GM19324 (cell line): ENCODE measurements around the gene FLNC.

Experiments used
- ATAC-seq: cut with Tn5 transposase; IDR thresholded peaks from one replicate; pipeline ENCODE4 v1.9.1; 2021; ENCODE audit warnings: mild to moderate bottlenecking, moderate library complexity; ENCODE audit not compliant: unreplicated experiment, low FRiP score

FLNC gene

GRCh38 chr7:128829391-128830166 lies 627 bp upstream of the FLNC start:
- ATAC-seq, result no peak

- no peak for ATAC-seq
These were observed 1.2 kb downstream of the FLNC start for GRCh38 chr7:128831178-128831993.

DNA sequence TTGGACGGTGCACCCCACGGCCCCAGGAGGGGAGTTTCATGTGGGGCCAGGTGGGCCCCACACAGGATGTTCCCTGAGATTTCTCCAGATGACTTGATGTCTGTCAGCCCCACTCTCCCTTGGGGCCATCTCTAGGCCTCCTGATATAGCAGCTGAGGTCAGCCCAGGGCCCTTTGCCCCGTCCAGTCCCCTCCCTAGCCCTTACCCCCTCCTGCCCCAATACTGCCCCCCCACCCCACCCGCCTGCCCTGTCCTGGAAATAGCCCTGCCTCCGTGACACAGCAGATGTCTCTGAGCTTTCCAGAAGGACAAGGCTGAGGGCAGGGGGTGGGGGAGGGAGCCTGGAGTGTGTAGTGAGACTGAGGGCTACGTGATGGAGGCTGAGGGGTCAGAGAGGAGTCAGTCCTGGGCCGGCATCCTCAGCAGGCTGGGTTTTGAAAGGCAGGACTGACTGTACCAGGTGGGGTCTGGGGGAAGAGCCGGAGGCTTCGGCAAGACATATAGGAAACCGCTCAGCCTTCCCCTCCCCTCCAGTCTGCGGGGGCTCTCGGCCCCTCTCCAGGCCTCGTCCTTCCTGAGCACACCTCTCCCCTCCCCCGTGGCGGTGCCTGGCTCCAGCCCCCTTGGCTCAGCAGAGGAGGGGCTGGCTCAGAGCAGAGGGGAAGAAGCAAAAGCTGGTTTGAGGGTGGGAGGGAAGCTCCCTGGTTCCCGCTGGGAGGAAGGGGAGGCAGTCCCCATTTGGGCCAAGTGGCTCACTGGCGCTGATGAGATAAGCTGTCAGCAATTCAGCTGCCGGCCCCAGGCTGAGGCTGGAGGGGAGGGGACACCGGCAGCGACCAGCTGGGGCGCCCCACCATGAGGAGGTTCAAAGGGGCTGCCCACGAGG lies 2.0 kb downstream of the FLNC start:
- ATAC-seq, result no peak

DNA sequence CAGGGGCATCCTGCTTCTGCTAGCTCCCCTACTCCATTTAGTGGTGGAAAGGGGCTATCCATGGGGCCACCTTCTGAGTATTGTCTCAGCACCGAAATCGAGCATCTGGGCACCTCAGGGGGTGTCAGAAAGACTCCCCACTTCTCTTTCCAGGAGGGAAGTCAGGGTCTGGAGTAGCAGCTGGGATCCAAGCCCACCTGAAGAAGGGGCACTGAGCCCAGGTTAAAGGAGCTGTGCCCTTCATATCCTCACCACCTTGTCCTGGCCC lies 2.6 kb downstream of the FLNC start:
- no peak for ATAC-seq

GRCh38 chr7:128833148-128833945 lies 3.1 kb downstream of the FLNC start:
- no peak for ATAC-seq

DNA sequence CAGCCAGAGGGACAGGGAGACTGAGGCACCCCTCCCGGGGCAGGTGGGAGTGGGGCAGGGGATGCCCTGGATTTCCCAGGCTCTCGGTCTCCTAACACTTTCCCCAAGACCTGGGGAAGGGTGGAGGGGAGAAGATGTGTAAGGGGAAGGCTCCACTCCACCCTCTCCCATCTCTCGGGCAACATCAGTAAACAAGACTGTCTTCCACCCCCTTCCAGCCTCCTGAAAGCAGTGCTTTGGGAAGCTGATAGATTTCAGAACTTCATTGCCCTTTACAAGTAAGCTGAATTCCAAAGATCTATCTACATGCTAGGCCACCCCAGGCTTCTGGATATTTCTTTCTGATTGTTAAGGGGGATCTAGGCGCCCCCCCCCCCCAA lies 3.7 kb downstream of the FLNC start:
- no peak for ATAC-seq

- ATAC-seq, result no peak
These were observed 5.1 kb downstream of the FLNC start for GRCh38 chr7:128835231-128835751.

DNA sequence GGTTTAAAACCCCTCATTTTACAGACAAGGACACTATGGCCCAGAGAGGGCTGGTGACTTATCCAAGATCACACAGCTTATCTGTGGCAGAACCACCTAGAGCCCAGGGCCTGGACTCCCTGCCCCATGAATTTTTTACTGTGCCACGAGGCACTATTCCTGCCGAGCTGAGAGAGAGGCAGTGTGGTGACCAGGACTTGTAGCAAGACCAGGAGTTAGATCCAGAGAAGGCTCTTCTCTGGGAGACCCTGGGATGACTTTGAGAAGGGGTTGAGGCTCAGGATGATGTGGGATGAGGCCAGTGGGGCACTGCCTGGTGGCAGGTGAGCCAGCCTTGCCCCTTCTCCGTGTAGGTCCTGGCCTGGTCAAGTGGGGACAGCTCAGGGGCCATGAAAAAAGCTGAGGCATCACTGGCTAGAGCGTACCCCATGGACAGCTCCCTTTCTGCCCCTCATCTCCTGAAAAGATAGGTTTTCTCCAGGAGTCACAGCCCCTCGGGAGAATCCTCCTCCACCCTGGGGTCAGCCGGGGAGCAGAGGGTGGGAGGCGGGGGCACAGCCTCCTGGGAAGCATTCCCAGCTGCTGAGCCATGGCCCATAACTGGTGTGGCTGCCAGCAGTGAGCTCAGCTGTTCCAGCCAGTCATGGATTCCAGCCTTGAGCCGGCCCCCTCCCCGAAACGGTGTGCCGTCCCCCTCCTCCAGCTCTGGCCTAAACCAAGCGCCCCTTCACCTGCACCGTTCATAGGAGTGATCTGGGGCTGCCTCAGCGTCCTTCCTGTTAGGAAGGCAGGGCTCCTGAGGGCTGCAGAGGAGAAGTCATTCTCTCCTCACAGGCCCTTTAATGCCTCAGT lies 5.8 kb downstream of the FLNC start:
- ATAC-seq, result no peak

DNA sequence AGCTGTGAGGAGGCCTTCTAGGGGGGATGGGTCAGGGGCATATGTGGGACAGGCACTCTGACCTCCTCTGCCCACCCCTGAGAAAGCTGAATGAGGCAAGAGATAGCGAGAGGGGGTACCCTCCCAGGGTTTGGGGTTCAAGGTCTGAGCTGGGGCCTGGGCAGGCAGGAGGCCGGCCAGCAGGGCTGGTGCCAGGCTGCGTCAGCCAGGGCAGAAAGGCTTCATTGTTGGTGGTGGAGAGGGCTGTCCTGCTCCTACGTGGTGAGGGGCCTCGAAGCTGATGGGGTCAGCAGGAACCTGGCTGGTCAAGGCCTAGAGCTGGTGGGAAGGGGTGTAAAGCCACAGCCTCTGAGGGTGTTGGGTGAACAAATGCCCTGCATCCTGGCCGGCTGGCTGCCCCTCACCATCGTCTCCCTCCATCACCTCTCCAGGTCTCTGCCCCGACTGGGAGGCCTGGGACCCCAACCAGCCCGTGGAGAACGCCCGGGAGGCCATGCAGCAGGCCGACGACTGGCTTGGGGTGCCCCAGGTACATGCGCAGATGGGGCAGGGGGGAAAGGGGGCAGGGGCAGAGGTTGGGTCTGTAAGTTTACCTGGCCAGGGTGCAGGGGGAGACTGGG lies 6.6 kb downstream of the FLNC start:
- ATAC-seq, result no peak

- no peak for ATAC-seq
These were observed 7.3 kb downstream of the FLNC start for GRCh38 chr7:128837521-128837921.

DNA sequence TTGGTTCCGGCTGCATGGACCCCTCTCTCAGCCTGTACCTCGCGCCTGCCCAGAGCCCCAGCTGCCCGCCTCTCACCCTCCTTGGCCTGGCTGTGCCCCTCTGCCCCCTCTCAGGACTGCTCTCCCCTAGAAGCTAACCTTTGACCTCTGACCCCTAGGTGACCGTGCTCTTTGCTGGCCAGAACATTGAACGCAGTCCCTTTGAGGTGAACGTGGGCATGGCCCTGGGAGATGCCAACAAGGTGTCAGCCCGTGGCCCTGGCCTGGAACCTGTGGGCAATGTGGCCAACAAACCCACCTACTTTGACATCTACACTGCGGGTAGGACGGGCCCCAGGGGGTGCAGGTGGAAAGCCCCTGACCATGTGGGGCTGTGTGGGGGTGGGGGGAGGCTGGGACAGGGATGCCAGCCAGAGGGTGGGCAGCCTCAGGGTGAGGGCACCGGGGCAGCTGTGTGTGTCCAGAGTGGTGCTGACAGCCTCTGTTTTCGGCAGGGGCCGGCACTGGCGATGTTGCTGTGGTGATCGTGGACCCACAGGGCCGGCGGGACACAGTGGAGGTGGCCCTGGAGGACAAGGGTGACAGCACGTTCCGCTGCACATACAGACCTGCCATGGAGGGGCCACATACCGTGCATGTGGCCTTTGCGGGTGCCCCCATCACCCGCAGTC lies 8.0 kb downstream of the FLNC start:
- ATAC-seq, result no peak

DNA sequence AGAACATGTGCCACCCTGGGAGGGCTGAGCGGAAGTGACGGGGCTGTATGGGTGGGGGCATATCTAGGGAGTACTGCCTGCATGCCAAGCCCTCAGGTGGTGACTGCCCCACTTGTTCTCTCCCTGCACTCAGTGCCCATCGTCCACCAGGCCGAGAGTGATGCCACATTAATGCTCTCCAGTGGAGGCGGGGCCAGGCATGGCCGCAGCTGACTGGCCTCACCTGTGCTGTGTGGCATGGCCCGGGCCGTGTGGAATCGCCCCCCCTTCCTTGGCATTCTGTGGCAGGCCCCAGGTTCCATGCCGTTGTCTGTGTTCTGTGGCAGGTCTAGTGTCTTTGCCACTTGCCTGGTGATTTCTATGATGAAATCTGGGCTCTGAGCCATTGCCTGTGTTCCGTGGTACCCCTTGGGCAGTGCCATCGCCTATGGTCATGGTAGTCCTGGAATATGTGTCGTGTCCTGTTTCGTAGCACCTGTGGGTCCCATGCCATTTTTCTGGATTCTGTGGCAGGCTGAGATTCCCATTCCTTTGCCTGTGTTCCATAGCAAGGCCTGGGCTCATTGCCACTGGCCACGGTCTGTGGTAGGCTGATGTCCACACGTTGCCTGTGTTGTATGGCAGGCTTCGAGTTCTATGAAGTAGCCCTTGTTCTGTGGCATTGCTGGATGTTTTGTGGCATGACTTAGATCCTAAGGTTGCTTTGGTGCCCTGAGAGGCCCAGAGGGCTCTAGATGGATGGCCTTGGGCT lies 8.9 kb downstream of the FLNC start:
- no peak for ATAC-seq

DNA sequence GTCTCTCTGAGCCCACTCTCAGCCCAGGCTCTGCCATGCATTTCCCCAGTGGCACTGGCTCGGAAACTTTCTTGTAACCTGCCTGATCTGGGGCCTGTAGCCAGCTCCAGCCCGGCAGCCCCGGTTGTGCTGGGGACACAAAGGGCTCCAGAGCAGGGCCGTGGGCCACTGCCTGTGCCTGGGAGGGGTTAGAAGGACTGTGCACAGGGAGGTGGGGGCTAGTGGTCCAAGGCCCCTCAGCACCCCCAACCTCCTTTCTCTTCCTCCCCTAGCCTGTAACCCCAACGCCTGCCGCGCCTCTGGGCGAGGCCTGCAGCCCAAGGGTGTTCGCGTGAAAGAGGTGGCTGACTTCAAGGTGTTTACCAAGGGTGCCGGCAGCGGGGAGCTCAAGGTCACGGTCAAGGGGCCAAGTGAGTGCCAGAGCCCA lies 9.6 kb downstream of the FLNC start:
- ATAC-seq, result no peak

- no peak for ATAC-seq
These were observed 10.3 kb downstream of the FLNC start for GRCh38 chr7:128840326-128841170.

DNA sequence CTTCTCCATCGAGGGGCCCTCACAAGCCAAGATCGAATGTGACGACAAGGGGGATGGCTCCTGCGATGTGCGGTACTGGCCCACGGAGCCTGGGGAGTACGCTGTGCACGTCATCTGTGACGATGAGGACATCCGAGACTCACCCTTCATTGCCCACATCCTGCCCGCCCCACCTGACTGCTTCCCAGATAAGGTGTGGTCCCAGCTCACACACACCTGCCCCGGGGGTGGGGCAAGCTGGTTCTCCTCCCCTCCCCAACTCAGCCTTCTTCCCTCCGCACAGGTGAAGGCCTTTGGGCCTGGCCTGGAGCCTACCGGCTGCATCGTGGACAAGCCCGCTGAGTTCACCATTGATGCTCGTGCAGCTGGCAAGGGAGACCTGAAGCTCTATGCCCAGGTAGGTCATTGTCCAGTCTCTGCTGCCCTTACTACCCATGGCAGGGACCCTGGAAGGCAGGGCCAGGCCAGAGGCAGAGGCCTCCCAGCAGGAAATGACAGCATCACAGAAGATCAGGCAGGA lies 11.0 kb downstream of the FLNC start:
- no peak for ATAC-seq

GRCh38 chr7:128841921-128842673 lies 11.9 kb downstream of the FLNC start:
- ATAC-seq, result no peak
